GM18505 (cell line): ENCODE results near the gene NPFFR1.
"Not testable (repeated sequence)": the region's sequence is repeated elsewhere in the genome, so short reads cannot be mapped to it uniquely, and the experiment has no call there.

Experiments used
- ATAC-seq: cut with Tn5 transposase; IDR thresholded peaks from one replicate; pipeline ENCODE4 v1.9.1; 2021; ENCODE audit not compliant: unreplicated experiment
- POLR2A ChIP-seq: IDR thresholded peaks from 4 replicates; pipeline ENCODE4 v1.6.1; 2011; ENCODE audit warnings: borderline replicate concordance; ENCODE audit not compliant: insufficient read depth, insufficient read length; ENCODE audit errors: extremely low read depth

Gene NPFFR1

GRCh38 chr10:70254778-70255328 is 29.0 kb downstream of the NPFFR1 start:
- ATAC-seq = no peak

GRCh38 chr10:70253878-70254765 is 29.7 kb downstream of the NPFFR1 start:
- ATAC-seq = no peak
- no peak for TF ChIP-seq POLR2A

More at GRCh38 chr10:70254778-70255328, 29.0 kb downstream of the NPFFR1 start:
- no peak for TF ChIP-seq POLR2A

DNA sequence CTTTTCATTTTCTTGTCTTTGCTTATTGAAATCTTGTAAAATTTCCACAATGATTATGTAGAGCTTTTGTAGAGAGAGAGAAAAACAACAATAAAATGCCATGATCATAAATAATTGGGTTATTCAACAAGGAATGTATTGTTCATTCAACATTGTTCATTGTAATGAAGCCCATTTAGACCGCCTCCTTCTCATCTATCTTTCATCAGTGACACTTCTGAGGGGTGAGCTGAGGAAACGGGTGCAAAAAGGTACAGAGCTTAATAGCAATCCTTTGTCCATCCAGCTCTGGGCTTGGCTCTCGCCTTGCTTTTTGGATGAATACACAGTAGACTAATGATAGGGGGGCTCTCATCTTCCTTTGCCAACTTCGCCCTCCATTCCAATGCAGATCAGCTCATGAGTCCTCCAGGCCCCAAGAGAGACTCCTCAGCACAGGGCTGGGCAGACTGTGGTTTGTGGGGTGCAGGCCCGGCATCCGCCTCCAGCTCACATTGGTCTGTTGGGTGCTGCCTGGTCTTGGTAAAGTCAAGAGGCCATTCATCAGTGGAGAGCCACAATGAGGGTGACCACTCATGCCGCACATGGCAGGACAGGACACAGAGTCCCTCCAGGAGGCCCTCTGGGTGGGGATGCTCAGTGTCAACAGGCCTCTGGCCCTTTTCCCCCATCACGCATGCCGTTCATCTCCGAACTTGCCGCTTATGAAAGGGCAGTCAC is 32.7 kb downstream of the NPFFR1 start:
- TF ChIP-seq POLR2A = no peak

GRCh38 chr10:70247360-70247759 is 36.4 kb downstream of the NPFFR1 start:
- ATAC-seq = no peak
- TF ChIP-seq POLR2A = no peak

More for the DNA sequence above, 32.7 kb downstream of the NPFFR1 start:
- ATAC-seq = no peak

DNA sequence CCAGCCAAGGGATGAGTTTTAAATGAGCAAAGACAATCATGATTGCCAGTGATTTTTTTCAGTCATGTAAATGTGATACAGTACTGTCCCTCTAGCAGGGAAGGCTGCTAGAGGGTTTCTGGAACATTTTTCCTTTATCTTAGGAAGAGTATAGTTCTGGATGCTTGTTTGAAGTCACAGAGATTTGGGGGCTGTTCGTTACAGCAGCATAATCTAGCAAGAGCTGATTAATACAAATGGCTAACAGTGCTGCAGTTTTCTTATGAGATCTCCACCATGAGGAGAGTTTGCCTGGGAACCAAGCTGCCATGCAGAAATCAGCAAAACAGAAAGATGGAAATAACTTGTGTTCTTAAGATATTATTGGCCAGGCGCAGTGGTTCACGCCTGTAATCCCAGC is 42.7 kb downstream of the NPFFR1 start:
- ATAC-seq = no peak
- TF ChIP-seq POLR2A = no peak

GRCh38 chr10:70239986-70240385 is 43.8 kb downstream of the NPFFR1 start:
- ATAC-seq = not testable (repeated sequence)

- not testable (repeated sequence) for ATAC-seq
Observed at GRCh38 chr10:70239077-70239976, 44.5 kb downstream of the NPFFR1 start.

DNA sequence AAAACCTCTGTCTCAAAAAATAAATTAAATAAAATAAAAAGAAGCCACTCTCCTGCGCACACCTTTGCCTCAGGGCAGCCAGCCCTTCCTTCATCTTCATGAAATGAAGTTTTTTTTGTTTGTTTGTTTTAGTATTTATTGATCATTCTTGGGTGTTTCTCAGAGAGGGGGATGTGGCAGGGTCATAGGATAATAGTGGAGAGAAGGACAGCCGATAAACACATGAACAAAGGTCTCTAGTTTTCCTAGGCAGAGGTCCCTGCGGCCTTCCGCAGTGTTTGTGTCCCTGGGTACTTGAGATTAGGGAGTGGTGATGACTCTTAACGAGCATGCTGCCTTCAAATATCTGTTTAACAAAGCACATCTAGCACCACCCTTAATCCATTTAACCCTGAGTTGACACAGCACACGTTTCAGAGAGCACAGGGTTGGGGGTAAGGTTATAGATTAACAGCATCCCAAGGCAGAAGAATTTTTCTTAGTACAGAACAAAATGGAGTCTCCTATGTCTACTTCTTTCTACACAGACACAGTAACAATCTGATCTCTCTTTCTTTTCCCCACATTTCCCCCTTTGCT is 45.8 kb downstream of the NPFFR1 start:
- not testable (repeated sequence) for ATAC-seq

- no peak for TF ChIP-seq POLR2A
- no peak for ATAC-seq
Observed at GRCh38 chr10:70234668-70235447, 48.9 kb downstream of the NPFFR1 start.

DNA sequence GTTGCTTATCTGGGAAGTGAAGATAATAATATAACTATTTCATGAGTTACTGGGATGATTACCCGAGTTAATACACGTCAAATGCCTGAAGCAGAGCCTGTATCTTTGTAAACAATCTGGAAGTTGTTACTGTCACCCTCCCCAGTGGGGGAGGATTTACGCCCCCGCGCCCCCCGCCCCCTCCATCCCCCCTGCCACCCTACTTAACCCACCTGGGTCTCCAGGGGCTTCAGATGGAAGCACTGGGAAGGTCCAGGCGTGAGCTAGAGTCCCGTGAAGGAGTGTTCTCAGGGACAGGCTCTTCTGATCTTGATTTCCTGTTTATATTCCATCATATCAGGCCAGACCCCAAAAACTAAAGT is 49.9 kb downstream of the NPFFR1 start:
- TF ChIP-seq POLR2A = no peak
- no peak for ATAC-seq

GRCh38 chr10:70233109-70233938 is 50.5 kb downstream of the NPFFR1 start, which contains the start of gene PPA1:
TSS of gene PPA1 (minus strand) at chr10:70233429. CDS start at chr10:70233327, 102 bp downstream.
- peak; percentile 91 for ATAC-seq
- peak; percentile 94 for TF ChIP-seq POLR2A

GRCh38 chr10:70232859-70233108 is 51.0 kb downstream of the NPFFR1 start:
- no peak for TF ChIP-seq POLR2A
- ATAC-seq = no peak
